H9 (cell line): Measurements from ENCODE around the gene MYH16. TPM values are rescaled to one million over a fixed set of nuclear protein-coding genes. Genes with fewer than 3 reads are reported as not detected.

Experiments used
- DNase-seq: peaks from one replicate; pipeline ENCODE4 v3.0.0-alpha.2; 2017
- H2AFZ ChIP-seq: one replicate; pipeline ENCODE4 v1.6.1; 2013; ENCODE audit warnings: mild to moderate bottlenecking, low read length, control low read depth, moderate library complexity
- H2AK5ac ChIP-seq: 2 replicates; pipeline ENCODE4 v1.6.1; 2013; ENCODE audit warnings: low read length, control low read depth, mixed read lengths; ENCODE audit not compliant: insufficient read length
- H2BK120ac ChIP-seq: one replicate; pipeline ENCODE4 v1.6.1; 2013; ENCODE audit warnings: low read depth, mild to moderate bottlenecking, low read length, control low read depth, inconsistent platforms; ENCODE audit not compliant: poor library complexity, severe bottlenecking
- H2BK12ac ChIP-seq: 2 replicates; pipeline ENCODE4 v1.6.1; 2013; ENCODE audit warnings: low read length, control low read depth, mixed read lengths, low read depth; ENCODE audit not compliant: insufficient read length
- H2BK15ac ChIP-seq: 2 replicates; pipeline ENCODE4 v1.6.1; 2013; ENCODE audit warnings: low read depth, low read length, control low read depth
- H2BK20ac ChIP-seq: one replicate; pipeline ENCODE4 v1.6.1; 2013; ENCODE audit warnings: low read depth, mild to moderate bottlenecking, low read length, control low read depth, inconsistent platforms; ENCODE audit not compliant: poor library complexity, severe bottlenecking
- H2BK5ac ChIP-seq: 2 replicates; pipeline ENCODE4 v1.6.1; 2013; ENCODE audit warnings: low read length, control low read depth, mixed read lengths; ENCODE audit not compliant: insufficient read length
- H3K14ac ChIP-seq: 2 replicates; pipeline ENCODE4 v1.6.1; 2013; ENCODE audit warnings: low read length, control low read depth; ENCODE audit not compliant: insufficient read depth
- H3K18ac ChIP-seq: 2 replicates; pipeline ENCODE4 v1.6.1; 2013; ENCODE audit warnings: low read depth, mild to moderate bottlenecking, mixed read lengths, low read length, control low read depth; ENCODE audit not compliant: insufficient read length
- H3K23ac ChIP-seq: 2 replicates; pipeline ENCODE4 v1.6.1; 2013; ENCODE audit warnings: low read length, control low read depth, mixed read lengths, low read depth; ENCODE audit not compliant: insufficient read length
- H3K23me2 ChIP-seq: 2 replicates; pipeline ENCODE4 v1.6.1; 2013; ENCODE audit warnings: low read depth, mild to moderate bottlenecking, mixed read lengths, low read length, control low read depth; ENCODE audit not compliant: insufficient read length, poor library complexity, severe bottlenecking
- H3K27ac ChIP-seq: 2 replicates; pipeline ENCODE4 v1.5.1; 2013; ENCODE audit warnings: low read length, control low read depth, mixed read lengths, low read depth; ENCODE audit not compliant: insufficient read length
- H3K27me3 ChIP-seq: 2 replicates; pipeline ENCODE4 v1.6.1; 2013; ENCODE audit warnings: low read length, control low read depth, inconsistent platforms; ENCODE audit not compliant: insufficient read depth
- H3K4ac ChIP-seq: 2 replicates; pipeline ENCODE4 v1.6.1; 2013; ENCODE audit warnings: low read depth, mild to moderate bottlenecking, control low read depth, inconsistent platforms, low read length, moderate library complexity
- H3K4me1 ChIP-seq: 2 replicates; pipeline ENCODE4 v1.6.1; 2013; ENCODE audit warnings: low read length, control low read depth, inconsistent platforms; ENCODE audit not compliant: insufficient read depth
- H3K4me2 ChIP-seq: 2 replicates; pipeline ENCODE4 v1.6.1; 2013; ENCODE audit warnings: low read length, control low read depth, mixed read lengths; ENCODE audit not compliant: insufficient read length, insufficient read depth
- H3K56ac ChIP-seq: 2 replicates; pipeline ENCODE4 v1.6.1; 2013; ENCODE audit warnings: low read depth, mild to moderate bottlenecking, mixed read lengths, low read length, control low read depth; ENCODE audit not compliant: insufficient read length
- H3K79me1 ChIP-seq: 2 replicates; pipeline ENCODE4 v1.6.1; 2013; ENCODE audit warnings: low read depth, mild to moderate bottlenecking, moderate library complexity, low read length, control low read depth, inconsistent platforms; ENCODE audit not compliant: insufficient read depth, poor library complexity, severe bottlenecking
- H3K79me2 ChIP-seq: 2 replicates; pipeline ENCODE4 v1.6.1; 2013; ENCODE audit warnings: low read length, control low read depth, inconsistent platforms; ENCODE audit not compliant: insufficient read depth
- H3K9ac ChIP-seq: 2 replicates; pipeline ENCODE4 v1.6.1; 2013; ENCODE audit warnings: low read length, control low read depth, mixed read lengths; ENCODE audit not compliant: insufficient read length; ENCODE audit errors: extremely low read depth
- H3K9me3 ChIP-seq: one replicate; pipeline ENCODE4 v1.6.1; 2013; ENCODE audit warnings: low read depth, low read length, inconsistent platforms; ENCODE audit not compliant: control insufficient read depth
- H3T11ph ChIP-seq: one replicate; pipeline ENCODE4 v1.6.1; 2013; ENCODE audit warnings: mild to moderate bottlenecking, low read length, control low read depth, inconsistent platforms
- H4K20me1 ChIP-seq: one replicate; pipeline ENCODE4 v1.6.1; 2013; ENCODE audit not compliant: control insufficient read depth, insufficient read length, insufficient read depth
- H4K5ac ChIP-seq: 2 replicates; pipeline ENCODE4 v1.6.1; 2013; ENCODE audit warnings: low read depth, mild to moderate bottlenecking, mixed read lengths, low read length, control low read depth; ENCODE audit not compliant: insufficient read length
- H4K8ac ChIP-seq: replicated peaks from 2 replicates; pipeline ENCODE4 v1.6.1; 2013; ENCODE audit warnings: low read length, control low read depth, mixed read lengths, low read depth; ENCODE audit not compliant: insufficient read length
- H4K91ac ChIP-seq: 2 replicates; pipeline ENCODE4 v1.6.1; 2013; ENCODE audit warnings: low read depth, mild to moderate bottlenecking, moderate library complexity, mixed read lengths, low read length, control low read depth; ENCODE audit not compliant: insufficient read length
- H3K27ac Mint-ChIP-seq, 3 experiments: 2 replicates in 2 of 3; 3 replicates in 1 of 3; pipeline ENCODE4 v1.8.0; 2020 to 2021; ENCODE audit warnings: mixed read lengths in 3 of 3, mild to moderate bottlenecking in 1 of 3, moderate library complexity in 1 of 3
- H3K27me3 Mint-ChIP-seq: 2 replicates; pipeline ENCODE4 v1.8.0; 2021; ENCODE audit warnings: low read depth, mild to moderate bottlenecking, moderate library complexity, mixed read lengths
- H3K36me3 Mint-ChIP-seq, 3 experiments: 2 replicates in 2 of 3; 3 replicates in 1 of 3; pipeline ENCODE4 v1.8.0; 2020 to 2021; ENCODE audit warnings: low read depth in 3 of 3, mixed read lengths in 3 of 3; ENCODE audit not compliant: insufficient read depth in 1 of 3
- H3K4me1 Mint-ChIP-seq, 2 experiments: 2 replicates each; pipeline ENCODE4 v1.8.0; 2020; ENCODE audit warnings: mixed read lengths in 2 of 2
- H3K4me3 Mint-ChIP-seq, 2 experiments: 2 replicates in 1 of 2; 3 replicates in 1 of 2; pipeline ENCODE4 v1.8.0; 2020 to 2021; ENCODE audit warnings: mild to moderate bottlenecking in 2 of 2, mixed read lengths in 2 of 2, moderate library complexity in 1 of 2
- H3K9me3 Mint-ChIP-seq, 2 experiments: 2 replicates in 1 of 2; 3 replicates in 1 of 2; pipeline ENCODE4 v1.8.0; 2020; ENCODE audit warnings: mild to moderate bottlenecking in 2 of 2, mixed read lengths in 2 of 2, moderate library complexity in 1 of 2
- CTCF ChIP-seq: fragments of 200-600 bp; sonication (generic); conservative IDR thresholded peaks from 3 replicates; pipeline ENCODE4 v1.8.0; 2021; ENCODE audit warnings: antibody characterized with exemption, mild to moderate bottlenecking
- WGBS: extraction: QIAGEN DNeasy Blood & Tissue Kit; methylation state at CpG from one replicate; pipeline ENCODE4 v1.1.7; 2013; ENCODE audit warnings: missing lambda C conversion rate, low lambda C conversion rate, mixed read lengths; ENCODE audit not compliant: insufficient read length; ENCODE audit errors: extremely low coverage; 5-methylcytosine and 5-hydroxymethylcytosine counted together
- total RNA-seq: library from RNA; stranded (reverse); gene quantifications from 2 replicates; pipeline ENCODE4 v1.2.1, GENCODE V29; 2021

The MYH16 gene
- total RNA-seq, 1 experiment from 2014 or later, result not detected

- no peak overlapping the region for H3K9ac ChIP-seq
- no peaks in the 10 kb centered on the region for H3K79me1 ChIP-seq
- no peak overlapping the region for H3K14ac ChIP-seq
- Mint-ChIP-seq H3K27ac (peak overlapping the region in 1 of 3 experiments; percentile 12; a peak in 2 of 7 replicates), H3K4me1 (peaks cover 12 to 18% of the 10 kb centered on the region in 2 experiments; a peak in 3 of 4 replicates), H3K36me3 (no peaks in the 10 kb centered on the region), H3K4me3 (no peak overlapping the region), H3K9me3 (no peaks in the 10 kb centered on the region), H3K27me3 (no peaks in the 10 kb centered on the region; the same call in 1 of the 2 replicates)
- no peaks in the 10 kb centered on the region for H3K4me1 ChIP-seq
- H2BK5ac ChIP-seq, result no peak overlapping the region
- no peak overlapping the region for H4K5ac ChIP-seq
- no peaks in the 10 kb centered on the region for H3K23me2 ChIP-seq
- WGBS, result no CpG with 5 or more reads among the region's 18 CpGs
- H4K91ac ChIP-seq, result no peak overlapping the region
- H4K20me1 ChIP-seq, result no peaks in the 10 kb centered on the region
- no peak overlapping the region for H2BK20ac ChIP-seq
- no peak overlapping the region for H2BK12ac ChIP-seq
- DNase-seq, result peak; percentile 39
- no peaks in the 10 kb centered on the region for H3K9me3 ChIP-seq
- TF ChIP-seq CTCF, result no peak
- no peak overlapping the region for H3K27ac ChIP-seq
- no peak overlapping the region for H2BK15ac ChIP-seq
- H3K4ac ChIP-seq, result no peak overlapping the region
- no peak overlapping the region for H3K4me2 ChIP-seq
- no peak overlapping the region for H2AK5ac ChIP-seq
- no peaks in the 10 kb centered on the region for H3K27me3 ChIP-seq
- no peaks in the 10 kb centered on the region for H3K79me2 ChIP-seq
- no peak overlapping the region for H4K8ac ChIP-seq
- no peak overlapping the region for H2AFZ ChIP-seq
- no peak overlapping the region for H3K18ac ChIP-seq
- H3K56ac ChIP-seq, result no peak overlapping the region
- H2BK120ac ChIP-seq, result no peak overlapping the region
- no peak overlapping the region for H3T11ph ChIP-seq
- H3K23ac ChIP-seq, result no peak overlapping the region
Measured at GRCh38 chr7:99252166-99252895, 20.3 kb upstream of the MYH16 start.
